CD4-positive, alpha-beta T cell (primary cell): ENCODE data around the gene MAD2L2. TPM values are rescaled to one million over a fixed set of nuclear protein-coding genes. Genes with fewer than 3 reads are reported as not detected.

Source experiments
- ATAC-seq: fragments of 200-7000 bp; cut with Tn5 transposase; one replicate; pipeline ENCODE4 v1.10.0; 2022; ENCODE audit warnings: mild to moderate bottlenecking; ENCODE audit not compliant: poor library complexity
- CTCF ChIA-PET: fragments of 350-600 bp; sonication (Branson Sonifier 250); formaldehyde crosslinking; loops from one replicate; lab custom pipeline; 2021; ENCODE audit warnings: antibody characterized with exemption, inconsistent platforms; lab: Charles Lee
- POLR2A ChIA-PET: fragments of 350-600 bp; sonication (Branson Sonifier 250); formaldehyde crosslinking; loops from one replicate; lab custom pipeline; 2021; ENCODE audit warnings: antibody characterized with exemption, inconsistent platforms; lab: Charles Lee
- DNase-seq, 14 experiments: peaks; one replicate each; pipeline ENCODE4 v3.0.0-alpha.2; 2013 to 2020; ENCODE audit warnings: mixed read lengths in 2 of 14
- H3K27ac ChIP-seq, 2 donors: one replicate each; pipeline versions ENCODE4 v1.5.1 to v1.7.0; 2013; ENCODE audit warnings: low read length in 2 of 2, low read depth in 1 of 2, mild to moderate bottlenecking in 1 of 2
- H3K27me3 ChIP-seq, 2 experiments: 1 replicate in 1 of 2; 2 replicates in 1 of 2; pipeline versions ENCODE4 v1.6.1 to v1.7.0; 2013; ENCODE audit warnings: low read length in 2 of 2, control low read depth in 1 of 2, mild to moderate bottlenecking in 1 of 2, moderate library complexity in 1 of 2; ENCODE audit not compliant: insufficient read depth in 2 of 2, control insufficient read depth in 1 of 2
- H3K36me3 ChIP-seq: one replicate; pipeline ENCODE4 v1.6.1; 2013; ENCODE audit warnings: low read length, control low read depth; ENCODE audit not compliant: insufficient read depth
- H3K4me1 ChIP-seq: one replicate; pipeline ENCODE4 v1.6.1; 2013; ENCODE audit warnings: low read length, control low read depth; ENCODE audit not compliant: insufficient read depth
- H3K4me3 ChIP-seq: one replicate; pipeline ENCODE4 v1.5.1; 2013; ENCODE audit warnings: mild to moderate bottlenecking, low read length, moderate library complexity
- H3K9me3 ChIP-seq, 2 experiments: 1 replicate in 1 of 2; 2 replicates in 1 of 2; pipeline versions ENCODE4 v1.6.1 to v1.7.0; 2013; ENCODE audit warnings: low read length in 2 of 2, mild to moderate bottlenecking in 2 of 2, control low read depth in 1 of 2, moderate library complexity in 1 of 2; ENCODE audit not compliant: control insufficient read depth in 1 of 2, insufficient read depth in 1 of 2
- H3K27ac Mint-ChIP-seq: one replicate; pipeline ENCODE4 v1.8.0; 2020; ENCODE audit warnings: mixed read lengths
- H3K27me3 Mint-ChIP-seq: one replicate; pipeline ENCODE4 v1.8.0; 2021; ENCODE audit warnings: mixed read lengths
- H3K36me3 Mint-ChIP-seq: one replicate; pipeline ENCODE4 v1.8.0; 2021; ENCODE audit warnings: low read depth, mixed read lengths
- H3K4me1 Mint-ChIP-seq: one replicate; pipeline ENCODE4 v1.8.0; 2021; ENCODE audit warnings: low read depth, mixed read lengths
- H3K4me3 Mint-ChIP-seq: one replicate; pipeline ENCODE4 v1.8.0; 2020; ENCODE audit warnings: mild to moderate bottlenecking, mixed read lengths
- H3K9me3 Mint-ChIP-seq: one replicate; pipeline ENCODE4 v1.8.0; 2020; ENCODE audit warnings: mixed read lengths
- CTCF ChIP-seq: fragments of 200-600 bp; IDR thresholded peaks from one replicate; pipeline ENCODE4 v1.8.0; 2022; ENCODE audit warnings: antibody characterized with exemption, mild to moderate bottlenecking
- intact Hi-C, 2 experiments: fragments of 100-400 bp; cut with DNase I in 1 of 2; cut with micrococcal nuclease in 1 of 2; formaldehyde crosslinking; loops; one replicate each; pipeline versions ENCODE4 v1.15.1 to v1.9.0; 2023 to 2025; cut with DNase I, micrococcal nuclease
- total RNA-seq, 174 experiments: library from RNA in 2 of 174; stranded (reverse) in 2 of 174; gene quantifications; one replicate each; pipeline ENCODE4 v1.2.3 and lab custom pipeline; 2021 to 2026

MAD2L2 gene
- total RNA-seq, 2 experiments from 2014 or later, result 24.6 to 28.3 TPM

GRCh38 chr1:11712285-11712684, 31.3 kb upstream of the MAD2L2 start:
- POLR2A ChIA-PET, result no interaction called here
- H3K4me3 Mint-ChIP-seq, result no peak overlapping the region
- intact Hi-C loops, result no loop called here
- Histone ChIP-seq H3K9me3 (no peaks in the 10 kb centered on the region), H3K27ac (no peak overlapping the region), H3K36me3 (no peaks in the 10 kb centered on the region), H3K4me1 (no peaks in the 10 kb centered on the region), H3K27me3 (peaks cover 0 to 3% of the 10 kb centered on the region in 2 experiments), H3K4me3 (no peak overlapping the region)
- ATAC-seq, result no peak
- CTCF ChIA-PET, result no interaction called here
- no peaks in the 10 kb centered on the region for H3K36me3 Mint-ChIP-seq
- no peak overlapping the region for H3K27ac Mint-ChIP-seq
- peaks cover 5% of the 10 kb centered on the region for H3K27me3 Mint-ChIP-seq
- no peak for DNase-seq
- no peaks in the 10 kb centered on the region for H3K4me1 Mint-ChIP-seq
- H3K9me3 Mint-ChIP-seq, result no peaks in the 10 kb centered on the region
- no peak for TF ChIP-seq CTCF

- intact Hi-C loops, result no loop called here
- Histone ChIP-seq H3K9me3 (no peaks in the 10 kb centered on the region), H3K27me3 (peaks cover 0 to 3% of the 10 kb centered on the region in 2 experiments), H3K36me3 (no peaks in the 10 kb centered on the region), H3K27ac (no peak overlapping the region), H3K4me1 (no peaks in the 10 kb centered on the region), H3K4me3 (no peak overlapping the region)
- Mint-ChIP-seq H3K4me3 (no peak overlapping the region), H3K9me3 (no peaks in the 10 kb centered on the region), H3K4me1 (no peaks in the 10 kb centered on the region), H3K27ac (no peak overlapping the region), H3K27me3 (peaks cover 5% of the 10 kb centered on the region), H3K36me3 (no peaks in the 10 kb centered on the region)
- ChIA-PET POLR2A (interaction anchor here (1.0 kb wide), 1 partner anchor 47 kb away, joined by 3 read pairs; no protein-coding TSS in a partner anchor), CTCF (interaction anchor here (1.1 to 1.6 kb wide), 3 partner anchors 11 to 61 kb away, joined by 3 to 8 read pairs (median 7); partner anchors contain the start of gene FBXO6)
- DNase-seq, result no peak
- ATAC-seq, result no peak
- TF ChIP-seq CTCF, result no peak
Measured at GRCh38 chr1:11711490-11711889, 30.5 kb upstream of the MAD2L2 start.

- CTCF ChIA-PET, result no interaction called here
- no peak for ATAC-seq
- Histone ChIP-seq H3K4me3 (no peak overlapping the region), H3K27me3 (peaks cover 0 to 12% of the 10 kb centered on the region in 2 experiments), H3K27ac (no peak overlapping the region), H3K4me1 (no peaks in the 10 kb centered on the region), H3K9me3 (no peaks in the 10 kb centered on the region), H3K36me3 (no peaks in the 10 kb centered on the region)
- Mint-ChIP-seq H3K9me3 (no peaks in the 10 kb centered on the region), H3K4me3 (no peak overlapping the region), H3K36me3 (no peaks in the 10 kb centered on the region), H3K4me1 (no peaks in the 10 kb centered on the region), H3K27ac (no peak overlapping the region), H3K27me3 (peaks cover 5% of the 10 kb centered on the region)
- POLR2A ChIA-PET, result no interaction called here
- DNase-seq, result peak in 1 of 14 experiments; percentile 44
- intact Hi-C loops, result no loop called here
- TF ChIP-seq CTCF, result no peak
Measured at GRCh38 chr1:11708554-11709350, 27.8 kb upstream of the MAD2L2 start.
